HAP-1 (cell line): ENCODE measurements around the gene APPBP2.

Experiments
- DNase-seq, 2 experiments: peaks; one replicate each; pipeline ENCODE4 v3.0.0-alpha.2; 2016 to 2020; ENCODE audit warnings: low spot score in 2 of 2
- H3K27me3 ChIP-seq: fragments of 250-450 bp; sonication (Bioruptor Pico); 2 replicates; pipeline ENCODE4 v1.5.1; 2020; ENCODE audit warnings: low read depth, mild to moderate bottlenecking, moderate library complexity
- H3K36me3 ChIP-seq: fragments of 250-450 bp; sonication (Bioruptor Pico); replicated peaks from 2 replicates; pipeline ENCODE4 v1.5.1; 2020; ENCODE audit warnings: mild to moderate bottlenecking
- H3K4me1 ChIP-seq: fragments of 250-450 bp; sonication (Bioruptor Pico); 2 replicates; pipeline ENCODE4 v1.5.1; 2020; ENCODE audit warnings: mild to moderate bottlenecking
- H3K4me3 ChIP-seq: fragments of 250-450 bp; sonication (Bioruptor Pico); 2 replicates; pipeline ENCODE4 v1.5.1; 2020; ENCODE audit warnings: mild to moderate bottlenecking, moderate library complexity
- H3K9me3 ChIP-seq: fragments of 250-450 bp; sonication (Bioruptor Pico); 2 replicates; pipeline ENCODE4 v1.5.1; 2020; ENCODE audit warnings: mild to moderate bottlenecking, moderate library complexity
- in situ Hi-C: fragments of 300-500 bp; cut with MboI; formaldehyde crosslinking; loops from 3 replicates; pipeline ENCODE4 v1.14.3; 2020; ENCODE audit warnings: low sequenced_read_pairs, inconsistent platforms, mixed read lengths

Gene APPBP2

GRCh38 chr17:60406887-60407286 is 119.2 kb downstream of the APPBP2 start:
- H3K36me3 ChIP-seq: no peaks in the 10 kb centered on the region
- no peak for DNase-seq
- H3K4me3 ChIP-seq: no peak overlapping the region
- peaks cover 5% of the 10 kb centered on the region for H3K9me3 ChIP-seq
- no peaks in the 10 kb centered on the region for H3K27me3 ChIP-seq
- peaks cover 21% of the 10 kb centered on the region for H3K4me1 ChIP-seq
- in situ Hi-C loops: loop anchor here (25.0 kb wide), 1 partner anchor 270 kb away; the partner anchor contains the start of gene CA4

DNA sequence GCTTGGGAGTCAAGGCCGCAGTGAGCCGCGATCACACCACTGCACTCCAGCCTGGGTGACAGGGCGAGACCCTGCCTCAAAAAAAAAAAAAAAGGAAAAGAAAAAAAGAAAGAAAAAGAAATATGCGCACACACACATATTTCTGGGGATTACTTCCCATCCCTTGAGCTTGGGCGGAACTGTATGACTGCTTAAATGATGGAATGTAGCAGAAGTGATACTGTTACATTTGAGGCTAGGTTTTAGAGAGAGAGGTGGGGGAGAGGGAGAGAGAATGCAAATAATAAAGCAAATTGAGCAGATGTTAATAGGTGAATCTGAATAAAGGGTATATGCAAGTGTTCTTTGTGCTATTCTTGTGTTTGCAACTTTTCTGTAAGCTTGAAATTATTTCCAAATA is 122.1 kb downstream of the APPBP2 start:
- in situ Hi-C loops: loop anchor here (25.0 kb wide), 1 partner anchor 267 kb away; the partner anchor contains the start of gene CA4
- no peaks in the 10 kb centered on the region for H3K36me3 ChIP-seq
- DNase-seq: peak; percentile 21 to 32
- H3K27me3 ChIP-seq: no peaks in the 10 kb centered on the region
- H3K4me1 ChIP-seq: peaks cover 21% of the 10 kb centered on the region
- H3K4me3 ChIP-seq: no peak overlapping the region
- no peaks in the 10 kb centered on the region for H3K9me3 ChIP-seq

DNA sequence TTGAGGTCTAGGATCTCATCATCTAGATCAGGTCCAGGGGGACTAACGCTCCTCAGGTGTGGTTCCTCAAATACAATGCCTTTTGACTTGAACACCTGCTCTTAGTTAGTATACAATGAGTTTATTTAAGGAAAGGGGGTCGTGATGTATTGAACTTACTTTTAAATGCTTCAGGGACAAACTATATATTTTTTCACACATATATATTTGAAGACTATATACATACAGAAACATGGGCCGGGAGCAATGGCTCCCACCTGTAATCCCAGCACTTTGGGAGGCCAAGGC is 122.6 kb downstream of the APPBP2 start:
- in situ Hi-C loops: loop anchor here (25.0 kb wide), 1 partner anchor 266 kb away; the partner anchor contains the start of gene CA4
- H3K4me1 ChIP-seq: peaks cover 21% of the 10 kb centered on the region
- H3K9me3 ChIP-seq: no peaks in the 10 kb centered on the region
- no peak for DNase-seq
- H3K27me3 ChIP-seq: no peaks in the 10 kb centered on the region
- no peaks in the 10 kb centered on the region for H3K36me3 ChIP-seq
- no peak overlapping the region for H3K4me3 ChIP-seq

DNA sequence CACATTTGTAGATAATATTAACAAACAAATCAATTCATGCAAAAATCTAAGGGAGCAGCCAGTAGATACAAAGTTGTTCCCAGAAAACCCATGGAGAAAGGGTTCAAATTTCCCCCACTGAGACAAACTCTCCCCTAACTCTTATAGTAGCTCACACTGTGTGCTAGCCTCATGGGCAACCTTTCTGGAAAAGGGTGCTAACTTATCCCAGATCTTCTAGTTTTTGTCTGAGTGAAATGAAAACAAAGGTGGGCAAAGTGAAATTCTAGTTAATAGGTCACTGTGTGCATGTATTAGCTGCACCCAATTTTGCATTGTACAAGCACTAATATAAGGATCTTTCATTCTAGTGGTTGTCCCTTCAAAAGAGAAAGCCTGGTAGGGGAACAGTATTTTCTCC is 124.2 kb downstream of the APPBP2 start:
- Histone ChIP-seq H3K27me3 (no peaks in the 10 kb centered on the region), H3K4me1 (peaks cover 21% of the 10 kb centered on the region), H3K4me3 (no peak overlapping the region), H3K36me3 (no peaks in the 10 kb centered on the region), H3K9me3 (no peaks in the 10 kb centered on the region)
- in situ Hi-C loops: loop anchor here (25.0 kb wide), 1 partner anchor 265 kb away; the partner anchor contains the start of gene CA4
- DNase-seq: no peak

DNA sequence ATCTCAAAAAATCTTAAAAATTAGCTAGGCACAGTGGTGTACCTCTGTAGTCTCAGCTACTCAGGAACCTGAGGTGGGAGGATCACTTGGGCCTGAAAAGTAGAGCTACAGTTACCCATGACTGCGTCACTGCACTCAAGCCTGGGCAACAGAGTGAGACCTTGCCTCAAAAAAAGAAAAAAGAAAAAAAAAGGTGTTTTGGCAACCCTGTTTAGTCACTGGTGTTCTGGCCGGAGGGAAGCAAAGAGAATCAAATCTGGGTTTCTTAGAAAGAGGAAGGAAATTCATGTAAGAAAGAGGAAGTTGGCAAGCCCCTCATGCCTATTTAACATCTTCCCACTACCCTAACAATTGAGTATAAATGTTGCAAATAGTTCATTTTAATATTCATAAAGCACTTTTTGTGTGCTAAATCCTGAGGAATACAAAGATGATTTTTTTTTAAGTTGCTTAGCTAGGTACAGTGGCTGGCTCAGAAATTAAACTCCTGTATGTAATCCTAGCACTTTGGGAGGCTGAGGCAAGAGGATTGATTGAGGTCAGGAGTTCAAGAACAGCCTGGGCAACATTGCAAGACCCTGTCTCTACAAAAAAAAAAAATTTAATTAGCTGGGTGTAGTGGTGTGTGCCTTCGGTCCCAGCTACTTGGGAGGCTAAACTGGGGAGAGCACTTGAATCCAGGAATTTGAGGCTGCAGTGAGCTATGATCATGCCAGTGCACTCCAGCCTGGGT is 127.6 kb downstream of the APPBP2 start:
- in situ Hi-C loops: no loop called here
- Histone ChIP-seq H3K27me3 (no peaks in the 10 kb centered on the region), H3K36me3 (no peaks in the 10 kb centered on the region), H3K4me1 (peaks cover 2% of the 10 kb centered on the region), H3K4me3 (no peak overlapping the region), H3K9me3 (no peaks in the 10 kb centered on the region)
- DNase-seq: no peak

DNA sequence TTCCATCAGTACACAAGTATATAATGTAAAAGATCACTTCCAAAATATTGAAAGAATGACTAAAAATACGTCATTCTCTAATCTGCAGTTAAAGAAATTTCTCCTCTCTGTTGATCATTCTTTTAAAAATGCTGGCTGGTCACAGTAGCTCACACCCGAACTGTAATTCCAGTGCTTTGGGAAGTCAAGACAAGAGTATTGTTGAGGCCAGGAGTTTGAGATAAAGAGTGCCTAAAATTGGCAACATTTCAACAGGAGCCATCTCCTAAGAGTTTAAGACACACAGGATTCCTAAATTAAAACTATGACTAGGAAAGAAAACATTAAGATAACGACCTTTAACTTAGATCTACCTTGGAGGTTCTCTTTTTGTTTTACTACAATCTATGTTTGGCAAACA is 129.6 kb downstream of the APPBP2 start:
- Histone ChIP-seq H3K4me3 (no peak overlapping the region), H3K9me3 (no peaks in the 10 kb centered on the region), H3K4me1 (peaks cover 8% of the 10 kb centered on the region), H3K27me3 (no peaks in the 10 kb centered on the region), H3K36me3 (no peaks in the 10 kb centered on the region)
- in situ Hi-C loops: no loop called here
- no peak for DNase-seq

- H3K4me3 ChIP-seq: no peak overlapping the region
- H3K9me3 ChIP-seq: no peaks in the 10 kb centered on the region
- H3K36me3 ChIP-seq: no peaks in the 10 kb centered on the region
- in situ Hi-C loops: no loop called here
- no peak for DNase-seq
- H3K27me3 ChIP-seq: no peaks in the 10 kb centered on the region
- H3K4me1 ChIP-seq: peaks cover 8% of the 10 kb centered on the region
Observed at GRCh38 chr17:60395508-60396065, 130.5 kb downstream of the APPBP2 start.

- H3K4me3 ChIP-seq: no peak overlapping the region
- no peak for DNase-seq
- H3K27me3 ChIP-seq: no peaks in the 10 kb centered on the region
- no peaks in the 10 kb centered on the region for H3K36me3 ChIP-seq
- H3K4me1 ChIP-seq: peaks cover 17% of the 10 kb centered on the region
- in situ Hi-C loops: no loop called here
- no peaks in the 10 kb centered on the region for H3K9me3 ChIP-seq
Observed at GRCh38 chr17:60393840-60394723, 132.0 kb downstream of the APPBP2 start.
